ENCODE measurements around the gene LGALS3. TPM values are rescaled to one million over a fixed set of nuclear protein-coding genes. Genes with fewer than 3 reads are reported as not detected.

LGALS3 gene
- total and polyA plus RNA-seq, 2 experiments from 2014 or later: 461 to 766 TPM

GRCh38 chr14:55131370-55132137 is 2.5 kb downstream of the LGALS3 start:
- 69% methylated on average over 7 of the region's 7 CpGs for WGBS (ENCODE audit: low lambda C conversion rate, missing lambda C conversion rate)
- no peaks in the 10 kb centered on the region for H3K9me3 ChIP-seq (ENCODE audit: low read depth)
- no peaks in the 10 kb centered on the region for H3K36me3 ChIP-seq (replicated peaks; ENCODE audit: insufficient read depth, low read depth)
- H3K27me3 ChIP-seq: no peaks in the 10 kb centered on the region
- H3K9me2 ChIP-seq (replicated peaks; ENCODE audit: insufficient read depth): no peaks in the 10 kb centered on the region
- DNase-seq (ENCODE audit: low spot score): no peak
- H3K4me1 ChIP-seq (ENCODE audit: insufficient read depth): peaks cover under 1% of the 10 kb centered on the region
- H3K79me2 ChIP-seq: peaks cover 71% of the 10 kb centered on the region
- H4K20me1 ChIP-seq (ENCODE audit: insufficient read depth, poor library complexity, severe bottlenecking): peaks cover 60% of the 10 kb centered on the region
- peak overlapping the region; percentile 61 for H3K4me3 ChIP-seq
- H3K4me2 ChIP-seq: peak overlapping the region; percentile 83
- peak overlapping the region; percentile 93 for H3K27ac ChIP-seq
- TF ChIP-seq EZH2phosphoT487 (IDR thresholded peaks at IDR 0.05; ENCODE audit: low read depth, severe bottlenecking, unreplicated experiment): no peak
- no peak for TF ChIP-seq EZH2 (IDR thresholded peaks at IDR 0.05; ENCODE audit: borderline replicate concordance)
- no peak for TF ChIP-seq CTCF (IDR thresholded peaks at IDR 0.05; ENCODE audit: poor library complexity)
- no peak overlapping the region for H2AFZ ChIP-seq

GRCh38 chr14:55133416-55133815 is 4.4 kb downstream of the LGALS3 start:
- Histone ChIP-seq H3K9me3 (ENCODE audit: low read depth) (no peaks in the 10 kb centered on the region), H3K4me3 (no peak overlapping the region), H4K20me1 (ENCODE audit: insufficient read depth, poor library complexity, severe bottlenecking) (peaks cover 78% of the 10 kb centered on the region), H3K79me2 (peaks cover 89% of the 10 kb centered on the region), H3K36me3 (replicated peaks; ENCODE audit: insufficient read depth, low read depth) (no peaks in the 10 kb centered on the region), H3K4me2 (peak overlapping the region; percentile 83), H3K9me2 (replicated peaks; ENCODE audit: insufficient read depth) (no peaks in the 10 kb centered on the region), H3K27ac (peak overlapping the region; percentile 10), H3K4me1 (ENCODE audit: insufficient read depth) (peaks cover 4% of the 10 kb centered on the region), H3K27me3 (no peaks in the 10 kb centered on the region), H2AFZ (no peak overlapping the region)
- 69% methylated on average over 4 of the region's 4 CpGs for WGBS (ENCODE audit: low lambda C conversion rate, missing lambda C conversion rate)
- TF ChIP-seq EZH2phosphoT487 (IDR thresholded peaks at IDR 0.05; ENCODE audit: low read depth, severe bottlenecking, unreplicated experiment) (no peak), CTCF (IDR thresholded peaks at IDR 0.05; ENCODE audit: poor library complexity) (peak; percentile 42), EZH2 (IDR thresholded peaks at IDR 0.05; ENCODE audit: borderline replicate concordance) (no peak)
- peak; percentile 40 for DNase-seq (ENCODE audit: low spot score)

- DNase-seq (ENCODE audit: low spot score): no peak
- Histone ChIP-seq H3K79me2 (peaks cover 78% of the 10 kb centered on the region), H3K27ac (peak overlapping the region; percentile 41)
Observed at GRCh38 chr14:55136241-55136640, 7.2 kb downstream of the LGALS3 start.

More at GRCh38 chr14:55136241-55136640, 7.2 kb downstream of the LGALS3 start:
- Histone ChIP-seq H3K4me3 (no peak overlapping the region), H3K9me3 (ENCODE audit: low read depth) (no peaks in the 10 kb centered on the region), H3K27me3 (no peaks in the 10 kb centered on the region), H3K36me3 (replicated peaks; ENCODE audit: insufficient read depth, low read depth) (peaks cover 4% of the 10 kb centered on the region), H4K20me1 (ENCODE audit: insufficient read depth, poor library complexity, severe bottlenecking) (peaks cover 71% of the 10 kb centered on the region), H3K4me1 (ENCODE audit: insufficient read depth) (peaks cover 4% of the 10 kb centered on the region), H3K9me2 (replicated peaks; ENCODE audit: insufficient read depth) (no peaks in the 10 kb centered on the region), H2AFZ (no peak overlapping the region), H3K4me2 (peak overlapping the region; percentile 83)
- 86% methylated on average over 3 of the region's 3 CpGs for WGBS (ENCODE audit: low lambda C conversion rate, missing lambda C conversion rate)
- TF ChIP-seq EZH2phosphoT487 (IDR thresholded peaks at IDR 0.05; ENCODE audit: low read depth, severe bottlenecking, unreplicated experiment) (no peak), EZH2 (IDR thresholded peaks at IDR 0.05; ENCODE audit: borderline replicate concordance) (no peak), CTCF (IDR thresholded peaks at IDR 0.05; ENCODE audit: poor library complexity) (no peak)
